Ishikawa (cell line): ENCODE data around the gene CDYL2.

ENCODE experiments used
- CEBPB ChIP-seq: IDR thresholded peaks from 2 replicates; pipeline ENCODE4 v1.6.1; 2012
- CREB1 ChIP-seq: IDR thresholded peaks from 2 replicates; pipeline ENCODE4 v1.6.1; 2012; ENCODE audit warnings: low read depth
- EGR1 ChIP-seq: IDR thresholded peaks from 2 replicates; pipeline ENCODE4 v1.6.1; 2012
- EP300 ChIP-seq: IDR thresholded peaks from 2 replicates; pipeline ENCODE4 v1.6.1; 2012; ENCODE audit warnings: borderline replicate concordance
- FOXM1 ChIP-seq: IDR thresholded peaks from 2 replicates; pipeline ENCODE4 v1.6.1; 2012; ENCODE audit warnings: low read depth, borderline replicate concordance
- MAX ChIP-seq: IDR thresholded peaks from 2 replicates; pipeline ENCODE4 v1.6.1; 2012
- NFIC ChIP-seq: IDR thresholded peaks from 2 replicates; pipeline ENCODE4 v1.6.1; 2012
- RAD21 ChIP-seq: IDR thresholded peaks from 2 replicates; pipeline ENCODE4 v1.6.1; 2012; ENCODE audit warnings: low read depth
- REST ChIP-seq: IDR thresholded peaks from 2 replicates; pipeline ENCODE4 v1.6.1; 2012; ENCODE audit warnings: low read depth, mild to moderate bottlenecking
- TAF1 ChIP-seq: IDR thresholded peaks from 2 replicates; pipeline ENCODE4 v1.6.1; 2012; ENCODE audit warnings: low read depth, mild to moderate bottlenecking
- TCF12 ChIP-seq: IDR thresholded peaks from 2 replicates; pipeline ENCODE4 v1.6.1; 2012; ENCODE audit warnings: low read depth
- TEAD4 ChIP-seq: IDR thresholded peaks from 2 replicates; pipeline ENCODE4 v1.6.1; 2012
- YY1 ChIP-seq: IDR thresholded peaks from 2 replicates; pipeline ENCODE4 v1.6.1; 2012; ENCODE audit warnings: low read depth
- ZBTB7A ChIP-seq: IDR thresholded peaks from 2 replicates; pipeline ENCODE4 v1.6.1; 2012; ENCODE audit warnings: low read depth
- TF ChIP-seq, protein P1 (sequence below): IDR thresholded peaks from 2 replicates; pipeline ENCODE4 v1.6.1; 2012

The CDYL2 gene

DNA sequence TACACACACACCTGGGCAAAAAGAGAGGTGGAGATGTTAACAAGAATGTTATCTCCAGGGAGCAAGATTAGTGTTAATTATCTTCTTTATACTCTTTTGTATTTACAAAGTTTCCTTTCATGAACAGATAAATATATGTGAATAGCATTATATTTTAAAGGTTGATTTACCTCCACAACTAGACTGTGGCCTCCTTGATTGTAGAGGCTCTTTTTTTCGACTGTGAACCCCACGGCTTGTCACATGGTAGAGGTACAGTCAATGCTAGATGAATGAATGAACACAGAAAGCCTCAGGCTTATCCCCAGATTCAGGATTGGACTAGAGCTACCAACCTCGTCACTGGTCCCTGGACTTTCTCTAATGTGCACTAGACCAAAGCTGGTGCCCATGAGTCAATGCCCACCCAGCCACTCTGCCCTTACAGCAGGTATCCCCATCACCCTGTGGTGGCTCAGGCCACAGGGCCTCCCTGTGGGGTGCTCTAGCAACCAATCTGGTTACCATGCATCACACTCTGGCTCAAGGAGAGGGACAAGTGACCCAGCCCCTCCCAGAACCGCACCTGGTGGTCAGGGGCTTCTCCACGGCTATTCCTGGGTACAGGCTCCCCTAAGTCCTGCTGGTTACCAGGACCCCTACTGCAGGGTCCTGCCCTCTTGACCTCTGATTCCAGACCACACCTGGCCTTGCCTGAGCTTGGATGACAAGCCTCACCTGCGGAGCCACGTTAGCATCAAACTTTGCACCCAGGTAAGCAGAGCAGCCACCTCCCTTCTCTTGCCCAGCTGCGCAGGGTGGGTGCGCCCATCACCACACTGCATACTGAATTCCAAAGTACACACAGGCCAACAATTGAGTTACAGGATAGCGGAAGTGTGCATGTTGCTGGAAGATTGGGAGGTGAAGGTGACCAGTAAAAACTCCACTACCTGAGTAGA lies 101.0 kb downstream of the CDYL2 start:
- TF ChIP-seq RAD21 (no peak), TAF1 (no peak), CEBPB (no peak), NFIC (no peak), TCF12 (no peak), TEAD4 (no peak), FOXM1 (no peak), EP300 (no peak), YY1 (no peak), CREB1 (no peak), EGR1 (no peak), ZBTB7A (no peak), MAX (no peak), REST (no peak)
- TF ChIP-seq, protein P1, sequence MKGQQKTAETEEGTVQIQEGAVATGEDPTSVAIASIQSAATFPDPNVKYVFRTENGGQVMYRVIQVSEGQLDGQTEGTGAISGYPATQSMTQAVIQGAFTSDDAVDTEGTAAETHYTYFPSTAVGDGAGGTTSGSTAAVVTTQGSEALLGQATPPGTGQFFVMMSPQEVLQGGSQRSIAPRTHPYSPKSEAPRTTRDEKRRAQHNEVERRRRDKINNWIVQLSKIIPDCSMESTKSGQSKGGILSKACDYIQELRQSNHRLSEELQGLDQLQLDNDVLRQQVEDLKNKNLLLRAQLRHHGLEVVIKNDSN: no peak

- no peak for TF ChIP-seq CREB1
- no peak for TF ChIP-seq CEBPB
- no peak for TF ChIP-seq EGR1
- no peak for TF ChIP-seq MAX
- TF ChIP-seq TAF1: no peak
- no peak for TF ChIP-seq RAD21
Observed at GRCh38 chr16:80702696-80703095, 101.7 kb downstream of the CDYL2 start.

DNA sequence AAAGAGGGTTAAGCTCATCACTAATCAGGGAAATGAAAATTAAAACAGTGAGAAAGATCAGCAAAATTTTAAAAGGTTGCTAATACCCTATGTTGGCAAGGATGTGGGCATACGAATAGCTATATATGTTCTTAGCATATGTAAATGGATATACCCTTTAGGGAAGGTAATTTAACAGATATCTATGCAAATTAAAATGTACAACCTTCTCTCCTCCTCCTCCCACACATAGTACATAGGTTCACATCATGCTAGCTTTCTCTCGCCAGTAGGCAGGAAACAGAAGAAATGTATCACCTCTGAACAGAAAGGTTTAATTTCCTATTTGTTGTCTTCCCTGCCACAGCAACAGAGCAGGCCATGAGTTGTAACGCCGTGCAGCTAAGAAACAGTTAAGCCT lies 103.8 kb downstream of the CDYL2 start:
- TF ChIP-seq FOXM1: no peak
- TF ChIP-seq EP300: no peak
- TF ChIP-seq CEBPB: no peak
- TF ChIP-seq TCF12: no peak
- TF ChIP-seq TEAD4: no peak
- no peak for TF ChIP-seq MAX
- no peak for TF ChIP-seq REST
- TF ChIP-seq, protein P1: no peak
- no peak for TF ChIP-seq EGR1
- TF ChIP-seq NFIC: no peak
- no peak for TF ChIP-seq ZBTB7A
- TF ChIP-seq TAF1: no peak
- TF ChIP-seq YY1: no peak
- TF ChIP-seq CREB1: no peak

GRCh38 chr16:80695020-80695419 lies 109.4 kb downstream of the CDYL2 start:
- TF ChIP-seq REST (no peak), FOXM1 (no peak), MAX (no peak), CEBPB (no peak), ZBTB7A (no peak), NFIC (no peak), EP300 (no peak), TCF12 (no peak), TAF1 (no peak), EGR1 (no peak), TEAD4 (no peak), YY1 (no peak)
